Mucosa of descending colon (tissue), 3 donors: ENCODE results near the gene DDX11. TPM values are rescaled to one million over a fixed set of nuclear protein-coding genes. Genes with fewer than 3 reads are reported as not detected.
"Not testable (repeated sequence)": the region's sequence is repeated elsewhere in the genome, so short reads cannot be mapped to it uniquely, and the experiment has no call there.

Source experiments
- ATAC-seq: fragments of 200-7000 bp; cut with Tn5 transposase; one replicate; pipeline ENCODE4 v1.9.1; 2020; ENCODE audit warnings: mild to moderate bottlenecking, moderate library complexity
- DNase-seq, 3 donors: peaks; one replicate each; pipeline ENCODE4 v3.0.0-alpha.2; 2020
- H3K36me3 ChIP-seq: fragments of 200-600 bp; one replicate; pipeline ENCODE4 v1.8.0; 2021; ENCODE audit warnings: low read depth, mild to moderate bottlenecking
- H3K4me1 ChIP-seq: fragments of 200-600 bp; one replicate; pipeline ENCODE4 v1.8.0; 2021; ENCODE audit warnings: low read depth, mild to moderate bottlenecking
- H3K4me3 ChIP-seq: fragments of 200-600 bp; one replicate; pipeline ENCODE4 v1.8.0; 2021; ENCODE audit warnings: mild to moderate bottlenecking
- H3K9me3 ChIP-seq: fragments of 200-600 bp; one replicate; pipeline ENCODE4 v1.8.0; 2021; ENCODE audit warnings: mild to moderate bottlenecking
- CTCF ChIP-seq: fragments of 200-600 bp; IDR thresholded peaks from one replicate; pipeline ENCODE4 v1.8.0; 2022; ENCODE audit warnings: antibody characterized with exemption, mild to moderate bottlenecking
- intact Hi-C, 2 donors: fragments of 100-400 bp; cut with DNase I in 1 of 2; cut with micrococcal nuclease in 1 of 2; formaldehyde crosslinking; loops; one replicate each; pipeline versions ENCODE4 v1.11.0 to v1.11.1; 2022; cut with DNase I, micrococcal nuclease
- total RNA-seq, 3 donors: library from RNA; stranded (reverse); fragmentation: NEBNext Ultra II Directional in 2 of 3; extraction: Animal tissue kit (Norgen Biotek cat#: 25700) in 2 of 3; gene quantifications; one replicate each; pipeline versions ENCODE4 v1.2.1 to v1.2.4, GENCODE V29; 2021 to 2023
- donor health status: DM: no; HTN: no; CAD: no; lungs with moderate emphysema.
- donor health status: DM: no; HTN: no; CAD: no.
- donor health status: DM: no; HTN: yes; CAD: no.

DDX11 gene
- total RNA-seq, 3 donors from 2014 or later, result 36.3 to 49.7 (median 37.1) TPM

GRCh38 chr12:31057671-31058070, 16.0 kb upstream of the DDX11 start:
- no peaks in the 10 kb centered on the region for H3K4me1 ChIP-seq
- H3K9me3 ChIP-seq, result no peaks in the 10 kb centered on the region
- H3K36me3 ChIP-seq, result no peaks in the 10 kb centered on the region
- no peak for ATAC-seq
- intact Hi-C loops, result no loop called here
- no peak overlapping the region for H3K4me3 ChIP-seq
- TF ChIP-seq CTCF, result no peak
- no peak for DNase-seq

- peak; percentile 36 for ATAC-seq
- H3K9me3 ChIP-seq, H3K4me1 ChIP-seq, H3K4me3 ChIP-seq, H3K36me3 ChIP-seq, DNase-seq, intact Hi-C loops: not testable (repeated sequence)
These were observed 7.5 kb upstream of the DDX11 start for GRCh38 chr12:31066196-31066595.

- H3K4me1 ChIP-seq, intact Hi-C loops, H3K36me3 ChIP-seq, DNase-seq, ATAC-seq, H3K9me3 ChIP-seq, H3K4me3 ChIP-seq: not testable (repeated sequence)
These were observed 6.0 kb upstream of the DDX11 start for GRCh38 chr12:31067656-31068055.

GRCh38 chr12:31070971-31071740, 2.5 kb upstream of the DDX11 start:
- intact Hi-C loops, DNase-seq, ATAC-seq, H3K9me3 ChIP-seq, H3K4me3 ChIP-seq, H3K4me1 ChIP-seq, H3K36me3 ChIP-seq: not testable (repeated sequence)

GRCh38 chr12:31072962-31073361, 698 bp upstream of the DDX11 start:
- H3K4me1 ChIP-seq, H3K4me3 ChIP-seq, H3K36me3 ChIP-seq, intact Hi-C loops, H3K9me3 ChIP-seq: not testable (repeated sequence)
- DNase-seq (peak in 1 of 3 donors; percentile 7), ATAC-seq (peak; percentile 10)

GRCh38 chr12:31074333-31074874, 744 bp downstream of the DDX11 start:
- ATAC-seq, result peak; percentile 58
- DNase-seq, result not testable (repeated sequence)

GRCh38 chr12:31076150-31076549, 2.5 kb downstream of the DDX11 start:
- H3K4me1 ChIP-seq, DNase-seq, H3K4me3 ChIP-seq, intact Hi-C loops, H3K9me3 ChIP-seq, H3K36me3 ChIP-seq, ATAC-seq: not testable (repeated sequence)

More at GRCh38 chr12:31074333-31074874, 744 bp downstream of the DDX11 start:
- H3K4me1 ChIP-seq, intact Hi-C loops, H3K9me3 ChIP-seq, H3K36me3 ChIP-seq: not testable (repeated sequence)
- H3K4me3 ChIP-seq, result peak overlapping the region; percentile 27

GRCh38 chr12:31077095-31077494, 3.4 kb downstream of the DDX11 start:
- H3K4me1 ChIP-seq, H3K36me3 ChIP-seq, intact Hi-C loops, H3K9me3 ChIP-seq, DNase-seq, ATAC-seq, H3K4me3 ChIP-seq: not testable (repeated sequence)

- H3K36me3 ChIP-seq, H3K4me3 ChIP-seq, intact Hi-C loops, H3K9me3 ChIP-seq, ATAC-seq, DNase-seq, H3K4me1 ChIP-seq: not testable (repeated sequence)
These were observed 4.3 kb downstream of the DDX11 start for GRCh38 chr12:31077998-31078397.

GRCh38 chr12:31079421-31079820, 5.8 kb downstream of the DDX11 start:
- DNase-seq, H3K9me3 ChIP-seq, H3K36me3 ChIP-seq, ATAC-seq, H3K4me1 ChIP-seq, intact Hi-C loops, H3K4me3 ChIP-seq: not testable (repeated sequence)

- H3K4me1 ChIP-seq, H3K36me3 ChIP-seq, DNase-seq, H3K4me3 ChIP-seq, H3K9me3 ChIP-seq, intact Hi-C loops, ATAC-seq: not testable (repeated sequence)
These were observed 6.6 kb downstream of the DDX11 start for GRCh38 chr12:31080221-31080620.

GRCh38 chr12:31081274-31081673, 7.6 kb downstream of the DDX11 start:
- DNase-seq, H3K4me3 ChIP-seq, ATAC-seq, H3K36me3 ChIP-seq, intact Hi-C loops, H3K4me1 ChIP-seq, H3K9me3 ChIP-seq: not testable (repeated sequence)

GRCh38 chr12:31084241-31084640, 10.6 kb downstream of the DDX11 start:
- H3K9me3 ChIP-seq, intact Hi-C loops, H3K36me3 ChIP-seq, H3K4me1 ChIP-seq, ATAC-seq, DNase-seq, H3K4me3 ChIP-seq: not testable (repeated sequence)

GRCh38 chr12:31086032-31086431, 12.4 kb downstream of the DDX11 start:
- H3K36me3 ChIP-seq, DNase-seq, H3K4me1 ChIP-seq, ATAC-seq, H3K9me3 ChIP-seq, H3K4me3 ChIP-seq, intact Hi-C loops: not testable (repeated sequence)
